Measurements from ENCODE around the gene CKS2. TPM values are rescaled to one million over a fixed set of nuclear protein-coding genes. Genes with fewer than 3 reads are reported as not detected.
A peak's percentile ranks its signal among the peaks of the same experiment; 100 is the strongest.

The CKS2 gene
- total and polyA plus RNA-seq, 8 donors = 1.4 to 84.0 (median 39.1) TPM; not detected in 2

DNA sequence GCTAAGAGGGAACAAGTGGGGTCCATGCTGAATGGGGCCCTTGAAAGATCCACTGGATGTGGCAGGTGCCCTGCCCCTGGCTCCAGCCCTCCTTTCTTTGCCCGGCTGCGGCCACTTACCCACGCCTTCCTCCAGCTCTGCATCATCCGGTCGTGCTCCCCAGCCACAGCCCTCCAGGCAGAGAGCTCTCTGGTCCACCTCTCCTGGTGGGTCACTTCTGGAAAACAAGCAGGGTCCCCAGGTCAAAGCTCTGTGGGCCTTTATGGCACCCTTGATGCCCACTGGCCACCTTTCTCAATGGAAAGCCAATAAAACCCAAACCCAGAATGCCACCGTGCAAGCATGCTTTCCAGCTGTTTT is 52.3 kb downstream of the CKS2 start:
- TF ChIP-seq, protein P1, sequence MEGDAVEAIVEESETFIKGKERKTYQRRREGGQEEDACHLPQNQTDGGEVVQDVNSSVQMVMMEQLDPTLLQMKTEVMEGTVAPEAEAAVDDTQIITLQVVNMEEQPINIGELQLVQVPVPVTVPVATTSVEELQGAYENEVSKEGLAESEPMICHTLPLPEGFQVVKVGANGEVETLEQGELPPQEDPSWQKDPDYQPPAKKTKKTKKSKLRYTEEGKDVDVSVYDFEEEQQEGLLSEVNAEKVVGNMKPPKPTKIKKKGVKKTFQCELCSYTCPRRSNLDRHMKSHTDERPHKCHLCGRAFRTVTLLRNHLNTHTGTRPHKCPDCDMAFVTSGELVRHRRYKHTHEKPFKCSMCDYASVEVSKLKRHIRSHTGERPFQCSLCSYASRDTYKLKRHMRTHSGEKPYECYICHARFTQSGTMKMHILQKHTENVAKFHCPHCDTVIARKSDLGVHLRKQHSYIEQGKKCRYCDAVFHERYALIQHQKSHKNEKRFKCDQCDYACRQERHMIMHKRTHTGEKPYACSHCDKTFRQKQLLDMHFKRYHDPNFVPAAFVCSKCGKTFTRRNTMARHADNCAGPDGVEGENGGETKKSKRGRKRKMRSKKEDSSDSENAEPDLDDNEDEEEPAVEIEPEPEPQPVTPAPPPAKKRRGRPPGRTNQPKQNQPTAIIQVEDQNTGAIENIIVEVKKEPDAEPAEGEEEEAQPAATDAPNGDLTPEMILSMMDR (IDR thresholded peaks at IDR 0.05) = no peak
- TF ChIP-seq POLR2A (IDR thresholded peaks at IDR 0.05) (no peak), POLR2AphosphoS5 (IDR thresholded peaks at IDR 0.05) (no peak), EP300 (IDR thresholded peaks at IDR 0.05) (no peak)
- peaks cover 0 to 12% (median 6%) of the 10 kb centered on the region in 4 donors for H3K4me1 ChIP-seq
- H3K27me3 ChIP-seq = no peaks in the 10 kb centered on the region
- no peak for DNase-seq
- WGBS, 5 donors = 84 to 97% (median 92%) methylated on average over 5 to 6 of the region's 6 CpGs
- intact Hi-C loops (cut with DNase I; ENCODE audit: low total_unique reads) = no loop called here
- H3K4me3 ChIP-seq = no peak overlapping the region
- peaks cover 37 to 61% (median 55%) of the 10 kb centered on the region in 4 donors for H3K36me3 ChIP-seq
- H3K9me3 ChIP-seq = no peaks in the 10 kb centered on the region
- H3K27ac ChIP-seq = no peak overlapping the region

DNA sequence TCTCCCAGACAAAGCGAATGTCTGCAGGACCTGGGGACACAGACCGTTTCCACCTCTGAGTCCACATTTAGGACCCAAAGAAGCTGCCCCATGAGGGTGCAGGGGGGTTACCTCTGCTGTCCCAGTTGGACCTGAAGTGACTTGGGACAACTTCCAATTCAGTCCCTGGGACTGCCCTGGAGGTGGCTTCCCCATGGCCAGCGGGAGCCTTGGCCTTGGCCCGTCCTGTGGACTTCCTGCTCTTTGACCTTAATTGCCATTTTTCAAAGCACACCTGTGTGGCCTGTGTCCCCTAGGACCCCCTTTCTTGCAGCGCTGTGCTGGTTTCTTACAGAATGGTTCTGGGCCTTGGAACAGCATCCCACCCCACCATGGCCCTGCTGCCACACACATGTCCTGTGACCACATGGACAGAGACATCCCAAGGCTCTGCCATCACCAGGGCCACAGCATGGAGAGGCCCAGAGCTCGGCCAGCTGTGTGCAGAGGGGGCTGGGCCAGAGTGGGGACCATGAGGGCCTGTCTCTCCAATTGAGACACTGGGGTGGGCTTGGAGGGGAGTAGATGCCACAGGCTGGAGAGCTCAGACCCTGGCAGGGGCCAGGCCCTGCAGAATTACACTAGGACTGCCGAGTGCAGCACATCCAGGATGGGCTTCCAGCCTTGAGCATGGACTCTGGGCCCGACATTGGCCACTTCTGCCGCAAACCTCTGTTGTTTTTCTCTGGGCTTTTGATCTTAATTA is 53.1 kb downstream of the CKS2 start:
- peaks cover 29 to 53% (median 47%) of the 10 kb centered on the region in 4 donors for H3K36me3 ChIP-seq
- no peaks in the 10 kb centered on the region for H3K27me3 ChIP-seq
- intact Hi-C loops (cut with DNase I; ENCODE audit: low total_unique reads) = no loop called here
- no peaks in the 10 kb centered on the region for H3K9me3 ChIP-seq
- 91 to 94% (median 93%) methylated on average over 9 of the region's 9 CpGs for WGBS, 5 donors
- H3K27ac ChIP-seq = no peak overlapping the region
- TF ChIP-seq POLR2AphosphoS5 (IDR thresholded peaks at IDR 0.05) (no peak), POLR2A (IDR thresholded peaks at IDR 0.05) (no peak), EP300 (IDR thresholded peaks at IDR 0.05) (no peak)
- TF ChIP-seq, protein P1 (IDR thresholded peaks at IDR 0.05) = no peak
- H3K4me3 ChIP-seq = no peak overlapping the region
- DNase-seq = peak in 1 of 2 donors; percentile 20
- H3K4me1 ChIP-seq = peaks cover 0 to 12% (median 6%) of the 10 kb centered on the region in 4 donors

DNA sequence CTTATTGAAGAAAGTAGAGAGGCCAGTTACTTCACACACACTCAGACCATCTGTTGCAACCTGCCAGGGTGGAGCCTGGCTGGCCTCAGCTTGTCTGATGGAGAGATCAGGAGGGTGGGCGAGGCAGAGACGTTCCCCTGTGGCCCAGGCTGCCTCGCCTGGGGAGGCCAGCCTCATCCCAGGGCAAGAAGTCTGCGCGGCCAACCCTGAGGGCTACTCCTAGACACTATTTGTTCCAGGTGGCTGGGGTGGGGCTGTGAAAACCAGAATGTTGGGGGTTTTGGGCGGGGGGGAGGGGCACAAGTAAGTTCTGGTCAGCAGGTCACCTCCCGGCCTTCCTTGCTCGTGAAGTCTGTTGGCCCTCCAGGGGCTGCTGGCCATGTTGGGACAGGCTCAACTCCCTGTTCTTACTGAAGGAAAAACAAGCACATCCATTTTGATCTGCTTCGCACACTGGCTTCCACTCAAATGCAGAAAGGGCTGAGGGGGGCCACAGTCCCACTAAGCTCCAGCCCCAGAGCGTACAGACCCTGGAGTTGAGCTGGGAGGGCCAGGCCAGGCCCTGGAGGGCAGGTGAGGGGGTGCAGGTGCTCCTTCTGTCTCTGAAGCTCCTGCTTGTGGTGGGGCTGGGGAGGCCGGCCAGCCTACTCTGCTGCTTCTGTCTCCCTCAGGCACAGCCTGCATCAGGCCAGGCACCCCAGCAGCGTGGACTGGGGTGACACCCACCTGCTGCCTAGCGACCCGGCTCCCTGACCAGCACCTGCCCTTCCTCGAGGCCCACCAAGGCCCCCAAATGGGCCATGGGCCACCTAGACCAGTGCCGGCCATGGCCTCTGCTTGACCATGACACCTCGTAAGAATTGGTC is 53.9 kb downstream of the CKS2 start:
- H3K9me3 ChIP-seq = no peaks in the 10 kb centered on the region
- 83 to 91% (median 87%) methylated on average over 16 to 17 of the region's 17 CpGs for WGBS, 5 donors
- H3K27ac ChIP-seq = no peak overlapping the region
- DNase-seq = peak in 1 of 2 donors; percentile 23
- intact Hi-C loops (cut with DNase I; ENCODE audit: low total_unique reads) = no loop called here
- H3K36me3 ChIP-seq = peaks cover 21 to 45% (median 39%) of the 10 kb centered on the region in 4 donors
- no peak for TF ChIP-seq EP300 (IDR thresholded peaks at IDR 0.05)
- TF ChIP-seq, protein P1 (IDR thresholded peaks at IDR 0.05) = no peak
- no peak for TF ChIP-seq POLR2AphosphoS5 (IDR thresholded peaks at IDR 0.05)
- no peak for TF ChIP-seq POLR2A (IDR thresholded peaks at IDR 0.05)
- no peak overlapping the region for H3K4me3 ChIP-seq
- H3K27me3 ChIP-seq = no peaks in the 10 kb centered on the region
- peaks cover 0 to 8% (median 3%) of the 10 kb centered on the region in 4 donors for H3K4me1 ChIP-seq

DNA sequence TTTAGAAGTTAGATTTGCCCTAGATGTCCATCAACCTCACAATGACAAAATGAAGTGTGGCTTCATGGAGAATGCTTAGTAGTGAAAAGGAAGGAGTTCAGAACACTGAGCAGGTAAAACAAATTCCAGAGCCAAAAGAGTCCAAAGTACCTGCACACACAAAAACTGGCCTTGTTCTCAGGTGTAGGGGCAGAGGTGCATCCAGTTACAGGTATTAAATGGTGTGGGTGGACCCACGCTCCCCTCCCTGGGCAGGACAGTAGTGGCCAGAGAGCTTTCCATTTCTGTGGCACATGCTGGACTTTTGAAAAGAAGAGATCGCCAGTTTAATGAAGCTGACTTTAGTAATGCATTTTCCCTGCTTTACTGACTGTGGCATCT is 54.5 kb downstream of the CKS2 start:
- 83 to 94% (median 92%) methylated on average over 2 of the region's 2 CpGs for WGBS, 5 donors
- intact Hi-C loops (cut with DNase I; ENCODE audit: low total_unique reads) = no loop called here

More for the DNA sequence above, 54.5 kb downstream of the CKS2 start:
- peaks cover 18 to 39% (median 32%) of the 10 kb centered on the region in 4 donors for H3K36me3 ChIP-seq
- no peak overlapping the region for H3K4me3 ChIP-seq
- no peaks in the 10 kb centered on the region for H3K27me3 ChIP-seq
- H3K9me3 ChIP-seq = no peaks in the 10 kb centered on the region
- no peak overlapping the region for H3K27ac ChIP-seq
- no peak for DNase-seq
- peaks cover 0 to 2% (median under 1%) of the 10 kb centered on the region in 4 donors for H3K4me1 ChIP-seq
- no peak for TF ChIP-seq POLR2AphosphoS5 (IDR thresholded peaks at IDR 0.05)
- no peak for TF ChIP-seq POLR2A (IDR thresholded peaks at IDR 0.05)
- TF ChIP-seq, protein P1 (IDR thresholded peaks at IDR 0.05) = no peak
- no peak for TF ChIP-seq EP300 (IDR thresholded peaks at IDR 0.05)
